PC-9 (cell line): ENCODE results near the gene HNRNPUL2.

Source experiments
- CTCF ChIP-seq: fragments of 200-600 bp; sonication (generic); conservative IDR thresholded peaks from 2 replicates; pipeline ENCODE4 v1.6.1; 2017; ENCODE audit warnings: mixed run types, antibody characterized with exemption, mild to moderate bottlenecking, moderate library complexity
- EZH2 ChIP-seq: fragments of 200-600 bp; sonication (generic); IDR thresholded peaks from 2 replicates; pipeline ENCODE4 v1.8.0; 2017; ENCODE audit warnings: antibody characterized with exemption, low read depth

GRCh38 chr11:62732830-62733229 is 5.6 kb upstream of the HNRNPUL2 start:
- TF ChIP-seq CTCF (0 out of 2 replicates have a peak, but pooled peaks have one; percentile 34), EZH2 (no peak)
